Stimulated activated CD8-positive, alpha-beta memory T cell treated with anti-CD3 and anti-CD28 coated beads, Interleukin-15, amount 100 ng/mL, for 4 hours (primary cell): Measurements from ENCODE around the gene RHOF.
"Not testable (repeated sequence)": the region's sequence is repeated elsewhere in the genome, so short reads cannot be mapped to it uniquely, and the experiment has no call there.

Experiments
- DNase-seq, 2 donors: peaks; one replicate each; pipeline ENCODE4 v3.0.0-alpha.2; 2020; ENCODE audit warnings: low read depth in 2 of 2

Gene RHOF

DNA sequence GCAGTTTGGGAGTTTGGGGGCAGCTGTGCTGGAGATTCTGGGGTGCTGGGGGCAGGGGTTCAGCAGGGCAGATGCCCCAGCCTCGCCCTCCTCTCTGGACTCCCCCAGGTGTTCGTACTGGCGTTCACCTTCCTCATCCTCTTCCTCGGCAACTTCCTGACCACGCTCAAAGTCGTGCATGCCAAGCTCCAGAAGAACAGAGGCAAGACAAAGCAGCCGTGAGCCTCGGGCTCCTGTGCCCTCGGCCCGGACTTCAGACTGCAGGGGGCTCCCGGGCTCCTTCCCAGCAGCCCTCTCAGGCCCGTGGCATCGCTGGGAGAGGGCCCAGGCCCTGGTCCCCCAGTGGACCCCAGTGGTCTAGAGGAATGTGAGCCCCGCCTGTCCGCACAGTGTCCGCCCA, 18.0 kb downstream of the RHOF start:
- DNase-seq, result no peak

DNA sequence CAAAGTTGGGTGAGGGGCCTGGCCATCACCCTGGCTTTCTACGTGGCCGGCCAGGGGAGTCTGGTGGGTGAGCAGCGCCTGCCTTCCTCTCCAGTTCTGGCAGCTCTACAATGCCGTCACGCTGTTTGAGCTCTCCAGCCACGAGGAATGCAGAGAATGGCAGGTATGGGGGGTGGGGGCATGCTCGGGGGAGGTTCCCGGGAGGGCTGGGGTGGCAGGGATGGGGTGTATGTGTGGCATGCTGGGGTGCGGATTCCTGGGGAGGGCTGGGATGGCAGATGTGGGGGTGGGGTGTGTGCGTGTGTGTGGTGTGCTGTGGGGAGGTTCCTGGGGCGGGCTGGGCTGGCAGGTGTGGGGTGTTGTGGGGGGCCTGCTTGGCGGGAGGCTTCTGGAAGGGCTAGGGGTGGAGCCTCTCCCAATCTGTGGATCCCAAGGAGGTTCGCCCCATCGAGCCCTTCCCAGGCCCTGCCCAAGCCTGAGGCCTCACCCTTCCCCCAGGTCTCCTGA, 18.5 kb downstream of the RHOF start:
- DNase-seq, result no peak

DNA sequence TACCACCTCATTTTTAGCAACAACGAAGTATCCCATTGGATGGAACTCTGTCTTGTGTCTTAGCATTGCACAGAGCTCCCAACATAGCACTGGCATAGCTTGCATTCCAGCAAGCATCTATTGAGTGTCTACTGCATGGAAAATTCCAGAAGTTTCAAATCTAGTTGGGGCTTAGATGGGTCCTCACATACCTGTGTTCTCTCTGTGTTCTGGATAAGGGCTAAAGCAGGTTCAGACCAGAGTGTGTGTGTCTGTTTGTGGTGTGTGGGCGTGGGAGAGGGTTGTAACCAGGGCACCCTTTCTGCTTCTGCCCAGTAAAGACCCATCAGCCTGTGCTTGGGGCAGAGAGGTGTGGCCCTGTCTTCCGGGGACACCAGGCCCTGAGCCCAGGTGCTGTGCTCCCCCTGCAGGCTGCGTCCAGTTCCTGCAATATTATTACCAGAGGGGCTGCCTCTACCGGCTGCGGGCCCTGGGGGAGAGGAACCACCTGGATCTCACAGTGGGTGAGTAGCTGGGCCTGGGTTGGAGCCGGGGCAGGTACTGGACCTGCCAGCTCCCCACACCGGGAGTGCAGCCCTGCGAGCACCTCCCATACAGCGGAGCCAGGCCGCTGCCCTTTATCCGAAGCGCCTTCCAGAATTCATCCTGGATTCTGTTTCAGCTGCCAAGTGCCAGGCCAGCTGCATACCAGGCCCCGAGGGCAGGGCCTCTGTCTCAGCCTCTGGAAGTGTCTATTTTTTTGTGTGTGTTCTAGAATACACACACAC, 20.3 kb downstream of the RHOF start:
- peak in 1 of 2 donors; percentile 49 for DNase-seq

DNA sequence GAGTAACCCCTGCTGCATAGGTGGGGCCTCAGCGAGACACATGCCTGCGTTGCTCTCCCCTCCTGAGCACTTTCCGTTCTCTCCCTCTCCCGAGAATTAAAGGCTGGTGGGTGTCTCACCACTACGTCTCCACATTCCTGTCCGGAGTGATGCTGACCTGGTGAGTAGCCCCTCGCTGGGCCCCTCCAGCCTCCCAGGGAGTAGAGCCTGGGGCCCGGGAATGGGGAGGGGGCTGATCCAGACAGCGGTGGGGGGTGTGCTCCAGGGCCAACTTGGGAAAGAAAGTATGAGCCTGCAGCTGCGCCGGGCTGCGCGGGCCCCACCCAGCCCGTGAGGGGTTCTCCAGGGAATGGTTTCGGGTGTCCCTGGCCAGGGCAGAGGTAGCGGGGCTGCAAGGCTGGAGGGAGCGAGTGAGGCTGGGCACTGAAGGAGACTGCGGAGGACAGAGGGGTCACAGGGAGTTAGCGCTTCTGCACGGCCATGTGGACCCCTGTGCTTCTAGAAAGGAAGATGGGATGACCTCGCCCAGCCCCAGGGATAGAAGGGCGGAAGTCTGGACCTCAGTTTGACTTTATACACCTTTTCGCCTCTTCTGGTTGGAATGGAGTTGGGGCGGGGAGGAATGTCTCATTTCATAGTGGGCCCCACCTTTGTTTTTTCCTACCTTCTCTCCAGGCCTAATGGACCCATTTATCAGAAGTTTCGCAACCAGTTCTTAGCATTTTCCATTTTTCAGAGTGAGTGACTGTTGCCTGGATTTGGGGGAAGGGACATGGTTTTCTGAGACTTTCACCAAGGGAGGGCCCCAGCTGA, 22.5 kb downstream of the RHOF start:
- no peak for DNase-seq

DNA sequence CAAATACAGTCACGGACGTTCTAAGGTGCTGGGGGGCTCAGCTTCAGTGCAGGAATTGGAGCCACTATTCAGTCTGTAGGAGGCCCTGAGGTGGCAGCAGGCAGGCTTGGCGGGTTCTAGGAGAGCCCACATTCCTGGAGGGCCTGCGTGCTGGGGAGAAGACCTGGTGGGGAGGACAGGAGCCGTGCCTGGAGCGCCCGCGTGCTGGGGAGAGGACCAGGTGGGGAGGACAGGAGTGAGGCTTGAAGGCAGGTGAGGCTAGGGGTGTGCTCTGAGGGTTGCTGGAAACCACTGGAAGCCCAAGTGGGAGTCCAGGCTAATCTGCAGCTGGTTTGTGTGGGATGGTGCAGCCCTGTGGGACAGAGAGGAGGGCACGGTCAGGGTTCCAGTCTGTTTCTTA, 23.1 kb downstream of the RHOF start:
- DNase-seq, result no peak

DNA sequence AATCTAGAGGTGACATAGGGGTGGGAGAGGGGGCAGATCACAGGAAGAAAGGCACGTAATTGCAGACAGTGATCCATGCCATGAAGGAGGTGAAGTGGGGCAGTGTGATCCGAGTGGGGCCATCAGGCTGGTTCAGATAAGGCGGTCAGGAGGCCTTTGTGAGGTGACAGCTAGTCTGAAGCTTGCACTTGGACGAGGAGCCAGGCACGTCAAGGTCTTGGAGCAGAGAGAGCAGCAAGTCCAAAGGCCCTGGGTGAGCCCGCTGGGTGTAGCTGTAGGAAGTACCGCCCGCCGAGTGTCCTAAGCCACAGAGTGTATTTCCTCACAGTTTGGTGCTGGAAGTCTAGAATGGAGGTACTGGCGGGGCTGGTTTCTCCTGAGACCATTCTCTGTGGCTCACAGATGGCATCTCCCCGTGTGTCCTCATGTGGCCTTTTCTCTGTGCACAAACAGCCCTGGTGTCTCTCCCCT, 23.6 kb downstream of the RHOF start:
- no peak for DNase-seq

DNA sequence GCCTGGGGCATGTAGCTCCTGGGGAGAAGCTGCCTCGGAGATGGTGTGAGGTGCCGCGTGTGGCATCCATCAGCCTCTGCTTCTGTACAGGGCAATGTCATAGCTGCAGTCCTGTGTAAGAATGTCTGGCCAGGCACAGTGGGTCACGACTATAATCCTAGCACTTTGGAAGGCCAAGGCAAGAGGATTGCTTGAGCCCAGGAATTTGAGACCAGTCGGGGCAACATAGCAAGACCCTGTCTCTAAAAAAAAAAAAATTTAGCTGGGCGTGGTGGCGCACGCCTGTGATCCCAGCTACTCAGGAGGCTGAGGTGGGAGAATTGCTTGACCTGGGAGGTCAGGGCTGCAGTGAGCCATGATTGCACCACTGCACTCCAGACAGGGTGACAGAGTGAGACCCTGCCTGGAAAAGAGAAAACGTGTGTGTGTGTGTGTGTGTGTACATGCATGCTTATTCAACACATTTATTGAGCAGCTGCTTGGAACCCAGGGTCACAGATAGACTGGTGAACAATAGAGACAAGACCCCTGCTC, 24.1 kb downstream of the RHOF start:
- no peak for DNase-seq

DNA sequence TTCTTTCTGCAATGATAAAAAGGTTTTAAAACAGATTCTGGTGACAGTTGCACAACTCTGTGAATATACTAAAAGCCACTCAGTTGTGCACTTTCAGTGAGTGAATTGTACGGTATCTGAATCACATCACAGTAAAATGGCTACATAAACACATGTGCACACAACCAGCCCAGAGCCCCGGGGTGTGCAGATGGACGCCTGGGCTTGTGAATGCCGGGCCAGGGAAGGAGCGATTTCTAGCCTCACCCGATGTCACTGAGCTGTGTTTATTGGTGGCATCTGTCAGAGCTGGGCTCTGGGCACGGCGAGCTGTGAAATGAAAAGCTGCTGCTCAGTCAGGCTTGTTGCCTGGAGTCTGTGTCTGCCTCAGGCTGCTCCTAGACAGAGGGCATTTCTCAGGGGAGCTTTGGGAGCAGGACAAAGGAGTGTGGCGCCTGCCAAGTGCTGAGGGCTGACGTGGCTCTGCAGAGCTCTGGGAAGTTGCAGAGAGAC, 25.9 kb downstream of the RHOF start:
- DNase-seq, result no peak

DNA sequence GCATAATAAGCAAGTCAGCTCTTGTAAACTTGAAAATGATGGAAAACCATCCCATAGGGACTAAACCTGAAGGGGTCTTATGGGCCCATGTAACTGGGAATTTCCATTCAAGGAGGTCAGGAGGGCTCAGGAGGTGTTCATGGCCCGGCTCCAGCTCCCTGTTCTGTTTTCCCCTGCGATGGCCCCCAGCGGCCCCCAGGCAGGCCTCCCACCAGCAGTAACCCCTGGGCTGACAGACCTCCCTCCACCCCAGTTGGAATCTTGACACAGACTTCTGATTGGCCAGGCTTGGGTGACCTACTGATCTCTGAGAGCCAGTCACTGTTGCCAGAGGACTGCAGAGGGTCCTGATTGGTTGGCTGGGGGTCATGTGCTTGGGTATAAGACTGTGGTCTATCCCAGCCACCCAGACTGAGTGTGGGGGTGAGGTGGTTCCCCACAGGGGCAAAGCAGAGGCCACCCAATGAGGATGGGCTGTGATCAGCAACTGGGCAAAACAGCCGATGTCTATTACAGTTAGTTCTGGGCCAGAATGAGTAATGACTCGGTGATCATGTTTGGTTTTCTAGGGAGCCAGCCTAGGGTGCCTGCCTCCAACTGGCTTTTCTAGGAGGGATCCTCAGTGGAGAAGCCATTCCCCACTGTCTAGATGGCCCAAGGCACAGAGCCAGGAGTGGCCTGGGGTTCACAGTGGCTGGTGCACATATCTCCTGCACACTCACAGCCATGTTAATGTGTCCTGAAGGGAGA, 27.0 kb downstream of the RHOF start:
- no peak for DNase-seq

DNA sequence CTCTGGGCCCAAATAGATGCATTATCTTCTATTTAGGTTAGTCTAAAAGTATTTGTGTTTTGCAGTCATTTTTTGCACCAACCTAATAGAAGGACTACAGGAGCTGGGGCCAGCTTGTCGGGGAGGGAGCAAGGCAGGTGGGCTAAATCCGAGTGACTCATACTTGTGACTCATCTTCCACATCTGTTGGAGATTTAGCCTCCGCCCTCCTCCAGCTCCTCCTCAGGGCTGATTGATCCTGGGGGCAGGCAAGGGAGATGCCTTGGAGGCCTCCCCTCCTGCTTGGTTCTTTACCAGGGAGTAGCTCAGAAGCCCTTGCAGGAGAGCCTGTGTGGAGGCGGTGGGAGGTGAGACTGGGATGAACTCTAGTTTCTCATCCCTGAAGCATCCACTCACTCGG, 27.9 kb downstream of the RHOF start:
- no peak for DNase-seq

DNA sequence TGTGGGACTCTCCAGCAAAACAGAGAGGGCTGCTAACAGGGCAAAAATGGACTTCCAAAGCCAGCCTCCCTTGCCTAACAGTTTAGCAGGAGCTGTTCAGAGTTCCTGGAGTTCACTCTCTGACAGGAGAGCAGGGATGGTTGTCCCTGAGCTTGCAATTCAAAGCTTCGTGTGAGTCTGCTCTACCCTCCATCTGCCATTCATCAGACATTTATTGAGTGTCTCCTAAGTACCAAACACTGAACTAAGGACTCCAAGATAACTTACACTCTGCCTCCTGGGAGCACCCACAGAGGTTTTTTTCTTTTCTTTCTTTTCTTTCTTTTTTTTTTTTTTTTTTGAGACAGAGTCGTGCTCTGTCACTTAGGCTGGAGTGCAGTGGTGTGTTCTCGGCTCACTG, 28.7 kb downstream of the RHOF start:
- no peak for DNase-seq

DNA sequence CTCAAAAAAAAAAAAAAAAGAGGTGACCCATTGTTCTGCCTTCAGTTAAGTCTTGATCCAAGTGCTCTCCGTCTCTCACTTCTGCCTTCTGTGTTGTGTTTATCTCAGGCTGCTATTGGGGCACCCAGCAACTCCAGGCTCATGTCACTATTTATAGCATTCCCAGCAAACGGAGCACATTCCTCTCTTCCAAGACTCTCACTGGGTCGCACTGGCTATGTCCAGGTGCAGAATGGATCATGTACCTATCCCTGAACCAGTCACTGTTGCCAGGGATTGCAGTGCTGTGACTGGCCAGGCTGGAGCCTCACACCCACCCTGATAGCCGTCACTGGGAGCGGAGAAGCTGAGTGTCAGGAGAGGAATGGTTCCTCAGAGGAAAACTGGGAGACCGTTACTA, 31.2 kb downstream of the RHOF start:
- no peak for DNase-seq

DNA sequence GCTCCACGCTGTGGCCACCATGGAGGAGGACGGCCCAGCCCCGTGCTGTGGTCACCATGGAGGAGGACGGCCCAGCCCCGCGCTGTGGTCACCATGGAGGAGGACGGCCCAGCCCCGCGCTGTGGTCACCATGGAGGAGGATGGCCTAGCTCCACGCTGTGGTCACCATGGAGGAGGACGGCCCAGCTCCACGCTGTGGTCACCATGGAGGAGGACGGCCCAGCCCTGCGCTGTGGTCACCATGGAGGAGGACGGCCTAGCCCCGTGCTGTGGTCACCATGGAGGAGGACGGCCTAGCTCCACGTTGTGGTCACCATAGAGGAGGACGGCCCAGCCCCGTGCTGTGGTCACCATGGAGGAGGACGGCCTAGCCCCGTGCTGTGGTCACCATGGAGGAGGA, 35.0 kb downstream of the RHOF start:
- DNase-seq, result not testable (repeated sequence)

DNA sequence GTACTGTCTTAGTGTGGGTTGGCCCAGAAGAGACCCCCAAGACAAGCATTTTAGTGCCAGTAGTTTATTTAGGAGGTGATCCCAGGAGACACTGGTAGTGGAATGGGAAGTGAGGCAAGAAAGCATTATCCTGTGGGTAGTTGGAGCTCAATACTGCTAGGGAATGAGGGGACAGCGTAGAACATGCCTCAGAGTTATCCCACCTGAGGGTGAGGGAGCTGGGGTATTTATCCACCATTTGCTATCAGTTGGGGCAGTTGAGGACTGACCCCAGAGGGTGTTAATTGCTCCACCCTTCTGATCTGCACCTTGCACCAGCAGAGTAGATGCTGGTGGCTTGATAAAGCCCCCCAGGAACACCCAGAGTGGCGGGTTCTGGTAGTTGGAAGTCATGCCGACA, 37.9 kb downstream of the RHOF start:
- DNase-seq, result no peak

DNA sequence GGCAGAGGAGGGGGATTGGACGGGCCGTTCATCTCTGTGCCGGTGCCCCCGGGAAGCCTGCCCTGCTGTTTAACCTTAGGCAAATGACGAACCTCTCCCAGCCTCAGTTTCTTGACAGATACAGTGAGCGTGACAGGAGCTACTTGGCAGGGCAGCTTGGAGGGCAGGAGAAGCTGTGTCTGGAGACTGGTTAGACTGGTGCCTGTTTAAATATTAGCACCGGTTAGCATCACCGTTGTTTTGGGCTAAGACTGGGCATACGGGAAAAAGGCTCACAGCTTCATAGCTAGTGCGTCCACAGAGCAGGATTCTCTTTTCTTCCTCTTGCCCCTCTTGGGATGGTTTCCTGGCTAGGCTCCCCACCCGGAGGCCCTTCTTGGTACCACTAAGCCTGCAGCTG, 38.7 kb downstream of the RHOF start:
- DNase-seq, result no peak

DNA sequence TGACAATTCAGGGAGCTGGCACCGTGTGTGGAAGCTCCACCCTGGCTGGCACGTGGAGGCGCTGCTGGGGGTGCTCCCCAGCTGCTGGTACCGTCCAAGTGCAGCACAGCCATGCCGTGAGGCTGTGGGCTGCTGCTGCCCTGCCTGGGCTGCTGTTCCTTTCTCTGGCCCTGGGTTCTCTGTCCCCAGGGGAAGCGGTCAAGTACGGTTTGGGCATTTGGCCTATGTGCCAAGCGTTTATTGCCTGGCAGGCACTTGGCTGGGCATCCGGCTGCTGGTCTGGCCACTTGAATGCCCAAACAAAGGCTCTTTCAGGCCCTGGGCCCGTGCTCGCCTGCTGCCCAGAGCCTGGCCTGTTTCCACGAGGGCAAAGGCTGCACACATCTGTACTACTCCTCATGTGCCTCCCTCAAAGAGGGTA, 39.6 kb downstream of the RHOF start:
- no peak for DNase-seq

DNA sequence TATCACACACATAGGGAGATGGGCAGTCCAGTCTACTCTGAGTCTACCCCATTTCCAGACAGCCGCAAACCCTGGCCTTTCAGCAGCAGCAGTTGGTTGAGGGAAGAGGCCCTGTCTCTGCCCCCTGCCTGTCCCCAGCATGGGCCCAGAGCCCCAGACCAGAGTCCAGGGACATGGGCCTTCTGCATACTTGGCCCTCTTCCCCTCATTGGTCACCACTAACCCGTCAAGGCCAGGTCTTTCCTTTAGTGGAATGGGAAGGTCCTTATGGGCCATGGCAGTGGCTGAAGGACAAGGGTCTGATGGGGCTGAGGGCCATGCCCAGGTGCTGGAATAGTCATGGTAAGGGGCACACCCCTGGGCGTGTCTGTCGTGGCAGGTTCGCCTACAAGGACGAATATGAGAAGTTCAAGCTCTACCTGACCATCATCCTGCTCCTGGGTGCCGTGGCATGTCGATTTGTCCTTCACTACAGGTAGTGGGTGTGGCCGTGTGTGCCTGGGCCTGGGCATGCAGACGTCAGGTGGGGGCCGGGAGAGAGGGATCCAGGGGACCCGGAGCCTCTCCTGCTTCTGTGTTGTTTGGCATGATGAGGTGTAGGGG, 41.6 kb downstream of the RHOF start:
- no peak for DNase-seq

DNA sequence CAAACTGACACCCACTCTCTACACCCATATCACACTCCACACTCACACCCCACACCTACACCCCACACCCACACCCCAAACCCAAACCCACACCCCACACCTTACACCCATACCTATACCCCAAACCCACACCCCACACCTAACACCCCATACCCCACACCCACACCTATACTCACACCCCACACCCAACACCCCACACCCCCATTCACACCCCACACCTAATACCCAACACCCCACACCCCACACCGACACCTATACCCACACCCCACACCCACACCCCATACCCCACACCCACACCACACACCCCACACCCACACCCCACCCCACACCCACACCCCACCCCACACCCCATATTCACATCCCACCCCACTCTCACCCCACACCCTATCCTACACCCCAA, 42.5 kb downstream of the RHOF start:
- DNase-seq, result no peak

DNA sequence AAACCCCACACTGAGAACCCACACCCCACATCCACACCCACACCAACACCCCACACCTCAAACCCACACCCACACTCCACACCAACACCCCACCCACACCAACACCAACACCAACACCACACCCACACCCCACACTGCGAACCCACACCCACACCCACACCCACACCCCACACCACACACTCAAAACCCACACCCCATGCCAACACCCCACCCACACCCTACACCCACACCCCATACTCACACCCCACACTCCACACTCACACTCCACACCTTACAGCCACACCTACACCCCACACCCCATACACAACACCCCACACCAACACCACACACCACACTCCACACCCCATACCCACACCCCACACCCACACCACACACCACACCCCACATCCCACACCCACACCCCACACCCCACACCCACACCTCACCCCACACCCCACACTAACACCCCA, 43.0 kb downstream of the RHOF start:
- DNase-seq, result no peak

DNA sequence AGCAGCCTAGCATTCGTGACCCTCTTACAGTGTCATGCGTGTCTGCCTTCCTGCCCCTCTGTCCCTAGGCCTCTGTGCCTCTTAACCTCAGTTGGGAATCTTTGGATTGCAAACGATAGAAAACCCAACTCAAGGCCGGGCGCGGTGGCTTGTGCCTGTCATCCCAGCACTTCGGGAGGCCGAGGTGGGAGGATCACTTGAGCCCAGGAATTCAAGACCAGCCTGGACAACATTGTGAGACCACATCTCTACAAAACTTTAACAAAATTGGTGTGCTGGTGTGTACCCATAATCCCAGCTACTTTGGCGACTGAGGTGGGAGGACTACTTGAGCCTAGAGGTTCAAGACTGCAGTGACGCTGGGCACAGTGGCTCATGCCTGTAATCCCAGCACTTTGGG, 44.2 kb downstream of the RHOF start:
- no peak for DNase-seq

DNA sequence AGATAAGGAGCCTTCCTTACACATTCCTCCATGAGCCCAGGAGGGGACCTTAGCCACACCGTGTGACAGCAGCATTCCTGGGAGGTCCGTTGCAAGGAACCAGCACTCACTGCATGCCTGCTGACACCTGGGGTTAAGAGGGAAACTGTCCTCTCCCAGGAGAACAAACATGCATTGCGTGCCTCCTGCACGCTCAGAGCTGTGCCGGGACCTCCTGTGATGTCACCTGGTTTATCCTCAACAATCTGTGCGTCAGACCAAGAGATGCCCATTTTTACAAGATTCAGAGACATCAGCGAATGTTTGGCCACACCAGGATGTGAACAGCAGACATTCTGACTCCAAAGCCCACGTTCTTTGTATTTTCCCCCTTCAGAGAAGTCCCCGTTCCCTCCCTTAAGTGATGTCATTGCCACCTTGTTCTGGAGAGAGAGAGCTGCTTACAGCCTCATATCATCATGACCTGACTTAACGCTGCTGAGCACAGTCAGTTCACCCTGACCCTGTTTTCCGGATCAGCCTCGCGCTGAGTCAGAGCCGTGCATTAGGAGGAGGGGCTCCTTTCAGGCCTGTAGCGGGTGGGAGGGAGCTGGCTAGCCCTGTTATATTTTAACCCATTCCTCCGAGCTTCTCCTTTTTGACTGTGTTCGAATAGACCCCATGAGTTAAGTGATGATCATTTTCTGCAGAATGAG, 44.8 kb downstream of the RHOF start:
- DNase-seq, result no peak
